ENCODE results near the gene EVC.
A peak's percentile ranks its signal among the peaks of the same experiment; 100 is the strongest.
"Not testable (repeated sequence)": the region's sequence is repeated elsewhere in the genome, so short reads cannot be mapped to it uniquely, and the experiment has no call there.

EVC gene

DNA sequence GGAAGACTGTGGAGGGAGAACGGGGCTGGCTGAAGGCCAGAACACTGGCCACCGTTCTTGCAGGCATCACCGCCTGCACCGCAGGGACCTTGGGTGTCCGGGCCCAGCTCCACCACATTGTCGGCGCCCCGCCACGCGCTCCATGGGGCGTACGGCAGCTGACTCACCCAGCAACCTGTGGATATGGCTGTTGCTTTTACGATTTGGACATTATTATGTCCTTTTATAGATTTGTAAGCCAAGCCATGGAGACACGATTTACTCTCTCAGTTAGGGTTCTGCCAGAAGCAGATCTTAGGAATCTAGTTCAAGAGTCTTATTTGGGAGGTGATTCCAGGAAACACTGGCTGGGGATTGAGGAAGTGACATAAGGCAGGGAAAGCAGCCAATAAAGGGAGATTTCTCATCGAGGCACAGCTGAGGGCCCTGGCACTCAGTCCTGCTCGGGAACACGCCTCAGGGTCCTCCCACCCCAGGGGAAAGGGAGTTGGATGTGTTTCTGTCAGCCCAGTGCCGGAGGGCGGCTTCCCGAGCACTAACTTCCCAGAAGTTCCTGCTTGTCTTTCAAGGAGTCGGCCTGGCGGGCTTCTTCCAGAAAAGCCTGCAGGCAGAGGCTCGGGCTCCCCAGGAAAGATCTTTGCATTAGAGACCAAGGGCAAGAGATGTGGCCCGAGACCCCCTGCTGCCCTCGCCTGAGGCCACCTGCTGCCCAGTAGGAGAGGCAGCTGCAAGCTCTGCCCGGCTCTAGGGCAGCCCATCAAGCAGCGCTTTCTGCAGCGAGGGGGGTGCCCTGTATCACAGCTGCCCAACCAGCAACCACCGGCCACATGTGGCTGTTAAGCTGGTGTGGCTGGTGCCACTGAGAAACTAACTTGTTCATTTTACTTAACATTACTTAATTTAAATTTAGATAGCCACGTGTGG is 129.0 kb downstream of the EVC start:
- DNase-seq, result peak in 9 of 58 donors; percentile 5 to 79 (median 23)

DNA sequence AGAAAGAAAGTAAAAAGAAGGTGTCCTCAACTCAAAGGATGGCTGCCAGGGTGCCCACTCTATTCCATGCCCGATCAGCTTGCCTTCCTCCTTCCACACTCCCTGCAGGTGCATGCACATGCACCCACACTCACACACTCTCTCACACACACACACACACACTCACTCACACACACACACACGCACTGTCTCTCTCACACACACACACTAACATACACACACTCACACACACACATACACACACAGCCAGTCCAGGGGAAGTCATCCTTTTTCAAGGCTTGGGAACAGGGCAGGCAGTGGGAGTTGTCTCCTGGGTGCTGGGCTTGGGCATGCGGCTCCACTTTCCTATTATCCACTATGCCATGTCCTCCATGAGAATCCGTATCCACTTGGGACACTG is 131.5 kb downstream of the EVC start:
- no peak for DNase-seq

- no peak for DNase-seq
These were observed 132.9 kb downstream of the EVC start for GRCh38 chr4:5843573-5844530.

DNA sequence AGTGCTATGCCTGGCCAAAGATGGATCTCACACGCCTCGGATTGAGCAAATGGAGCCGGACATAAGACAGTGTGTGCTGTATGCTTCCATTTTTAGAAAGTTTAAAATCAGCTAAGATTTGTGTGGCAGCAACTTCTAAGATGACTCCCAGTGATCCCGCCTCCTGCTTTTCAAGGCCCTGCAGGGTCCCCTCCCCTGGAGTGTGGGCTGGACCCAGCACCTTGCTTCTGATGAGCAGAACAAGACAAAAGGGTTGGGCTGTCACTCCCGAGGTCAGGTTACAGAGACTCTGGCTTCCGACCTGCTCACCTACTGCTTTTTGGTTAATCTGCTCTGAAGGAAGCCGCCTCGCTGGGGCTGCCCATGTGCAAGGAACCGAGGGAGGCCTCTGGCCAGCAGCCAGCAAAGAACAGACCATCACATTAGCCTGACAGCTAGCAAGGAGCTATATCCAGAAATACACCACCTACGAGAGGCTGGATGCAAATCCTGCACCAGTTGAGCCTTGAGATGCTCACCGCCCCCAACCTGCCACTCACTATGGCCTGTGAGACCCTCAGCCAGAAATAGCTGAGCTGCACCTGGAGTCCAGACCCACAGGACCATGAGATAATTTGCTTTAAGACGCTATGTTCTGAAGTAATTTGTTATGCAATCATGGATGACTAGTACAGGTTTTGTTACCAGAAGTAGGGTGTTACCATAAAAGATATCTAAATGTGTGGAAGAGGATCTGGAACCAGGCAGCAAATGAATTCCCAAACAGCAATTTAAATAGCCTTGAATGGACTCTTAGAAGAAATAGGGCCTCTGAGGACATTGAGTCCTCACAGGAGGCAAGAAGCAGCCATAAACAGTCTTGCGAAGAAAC is 134.3 kb downstream of the EVC start:
- peak in 23 of 58 donors; percentile 6 to 62 (median 40) for DNase-seq

GRCh38 chr4:5851637-5852301 is 140.8 kb downstream of the EVC start:
- DNase-seq, result no peak

- DNase-seq, result no peak
These were observed 141.7 kb downstream of the EVC start for GRCh38 chr4:5852523-5853202.

- no peak for DNase-seq
These were observed 143.9 kb downstream of the EVC start for GRCh38 chr4:5854929-5855328.

DNA sequence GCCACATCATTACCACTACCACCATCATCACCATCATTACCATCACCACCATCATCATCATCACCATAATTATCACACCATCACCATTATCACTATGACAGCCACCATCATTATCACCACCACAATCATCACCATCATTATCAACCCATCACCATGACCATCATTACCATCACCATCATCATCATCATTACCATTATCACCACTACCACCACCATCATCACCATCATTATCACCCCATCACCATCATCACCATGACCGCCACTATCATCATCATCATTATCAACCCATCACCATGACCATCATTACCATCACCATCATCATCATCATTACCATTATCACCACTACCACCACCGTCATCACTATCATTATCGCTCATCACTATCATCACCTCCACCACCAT is 145.4 kb downstream of the EVC start:
- DNase-seq, result not testable (repeated sequence)

GRCh38 chr4:5857199-5857598 is 146.2 kb downstream of the EVC start:
- DNase-seq, result no peak

GRCh38 chr4:5858020-5858769 is 147.2 kb downstream of the EVC start:
- peak in 18 of 58 donors; percentile 15 to 78 (median 39) for DNase-seq

- peak in 8 of 58 donors; percentile 11 to 48 (median 28) for DNase-seq
These were observed 152.6 kb downstream of the EVC start for GRCh38 chr4:5863461-5864113.

Data from anterior cingulate cortex (tissue), 58 donors.